Liver (tissue), 9 donors: ENCODE data around the gene SAFB. TPM values are rescaled to one million over a fixed set of nuclear protein-coding genes. Genes with fewer than 3 reads are reported as not detected.

Experiments
- DNase-seq: peaks from one replicate; pipeline ENCODE4 v3.0.0-alpha.2; 2017; ENCODE audit warnings: low spot score
- H3K27ac ChIP-seq, 2 donors: one replicate each; pipeline ENCODE4 v1.7.0; 2013; ENCODE audit warnings: inconsistent platforms in 2 of 2, low read length in 2 of 2, control low read depth in 1 of 2, low read depth in 1 of 2, mild to moderate bottlenecking in 1 of 2
- H3K27me3 ChIP-seq, 4 donors: one replicate each; pipeline versions ENCODE4 v1.6.1 to v1.7.0; 2013; ENCODE audit warnings: low read length in 3 of 4, inconsistent platforms in 1 of 4, mild to moderate bottlenecking in 1 of 4, moderate library complexity in 1 of 4; ENCODE audit not compliant: control insufficient read depth in 4 of 4, insufficient read depth in 4 of 4
- H3K36me3 ChIP-seq, 4 donors: one replicate each; pipeline versions ENCODE4 v1.6.1 to v1.7.0; 2013; ENCODE audit warnings: low read length in 3 of 4, mild to moderate bottlenecking in 3 of 4, low read depth in 1 of 4, moderate library complexity in 1 of 4; ENCODE audit not compliant: control insufficient read depth in 4 of 4, insufficient read depth in 3 of 4
- H3K4me1 ChIP-seq, 4 donors: one replicate each; pipeline versions ENCODE4 v1.6.1 to v1.7.0; 2013; ENCODE audit warnings: low read length in 3 of 4, mild to moderate bottlenecking in 3 of 4, moderate library complexity in 1 of 4; ENCODE audit not compliant: control insufficient read depth in 4 of 4, insufficient read depth in 4 of 4
- H3K4me3 ChIP-seq, 3 donors: one replicate each; pipeline versions ENCODE4 v1.6.1 to v1.7.0; 2013; ENCODE audit warnings: low read length in 3 of 3, control low read depth in 1 of 3, low read depth in 1 of 3, mild to moderate bottlenecking in 1 of 3
- H3K9ac ChIP-seq, 2 donors: one replicate each; pipeline ENCODE4 v1.7.0; 2013; ENCODE audit warnings: low read length in 2 of 2, mild to moderate bottlenecking in 2 of 2, moderate library complexity in 2 of 2, control low read depth in 1 of 2, low read depth in 1 of 2
- H3K9me3 ChIP-seq, 4 donors: one replicate each; pipeline versions ENCODE4 v1.6.1 to v1.7.0; 2013; ENCODE audit warnings: low read length in 3 of 4; ENCODE audit not compliant: control insufficient read depth in 4 of 4
- EGR1 ChIP-seq, 2 donors: IDR thresholded peaks; 2 replicates each; pipeline ENCODE4 v1.6.1; 2016 to 2018; ENCODE audit warnings: antibody characterized with exemption in 2 of 2, low read depth in 2 of 2
- FOXA1 ChIP-seq: IDR thresholded peaks from 2 replicates; pipeline ENCODE4 v1.6.1; 2016; ENCODE audit warnings: antibody characterized with exemption
- FOXA2 ChIP-seq: IDR thresholded peaks from 2 replicates; pipeline ENCODE4 v1.6.1; 2016; ENCODE audit warnings: antibody characterized with exemption
- GABPA ChIP-seq, 2 donors: IDR thresholded peaks in 1 of 2; conservative IDR thresholded peaks in 1 of 2; 2 replicates each; pipeline ENCODE4 v1.6.1; 2016; ENCODE audit warnings: antibody characterized with exemption in 2 of 2, mild to moderate bottlenecking in 1 of 2, moderate library complexity in 1 of 2
- HNF4A ChIP-seq, 2 donors: conservative IDR thresholded peaks; 2 replicates each; pipeline ENCODE4 v1.6.1; 2016; ENCODE audit warnings: antibody characterized with exemption in 2 of 2, mild to moderate bottlenecking in 2 of 2
- HNF4G ChIP-seq: IDR thresholded peaks from 2 replicates; pipeline ENCODE4 v1.6.1; 2016; ENCODE audit warnings: antibody characterized with exemption
- JUND ChIP-seq, 2 donors: IDR thresholded peaks; 2 replicates each; pipeline ENCODE4 v1.6.1; 2016; ENCODE audit warnings: antibody characterized with exemption in 2 of 2
- NR2F2 ChIP-seq: IDR thresholded peaks from 2 replicates; pipeline ENCODE4 v1.6.1; 2016; ENCODE audit warnings: antibody characterized with exemption
- RAD21 ChIP-seq, 2 donors: IDR thresholded peaks; 2 replicates each; pipeline ENCODE4 v1.6.1; 2016; ENCODE audit warnings: antibody characterized with exemption in 2 of 2, mild to moderate bottlenecking in 2 of 2
- RXRA ChIP-seq, 2 donors: IDR thresholded peaks; 2 replicates each; pipeline ENCODE4 v1.6.1; 2017 to 2018; ENCODE audit warnings: antibody characterized with exemption in 2 of 2, mild to moderate bottlenecking in 1 of 2
- SP1 ChIP-seq: IDR thresholded peaks from 2 replicates; pipeline ENCODE4 v1.6.1; 2018; ENCODE audit warnings: antibody characterized with exemption, mild to moderate bottlenecking
- TAF1 ChIP-seq: conservative IDR thresholded peaks from 2 replicates; pipeline ENCODE4 v1.6.1; 2016; ENCODE audit warnings: antibody characterized with exemption, mild to moderate bottlenecking
- YY1 ChIP-seq: IDR thresholded peaks from 2 replicates; pipeline ENCODE4 v1.6.1; 2016; ENCODE audit warnings: antibody characterized with exemption, mild to moderate bottlenecking
- WGBS: extraction: QIAGEN DNeasy Blood & Tissue Kit; methylation state at CpG from one replicate; pipeline ENCODE4 v1.1.7; 2013; 5-methylcytosine and 5-hydroxymethylcytosine counted together
- polyA plus RNA-seq, 2 donors: library from polyadenylated mRNA; stranded (reverse) in 1 of 2; unstranded in 1 of 2; fragments of 200-250 nt in 1 of 2; fragments of >200 nt in 1 of 2; fragmentation: Nextera tagmentation in 1 of 2; extraction: Ambion mirVana in 1 of 2; gene quantifications; one replicate each; pipeline versions ENCODE4 v1.2.1 to v1.2.3, GENCODE V29; 2013 to 2015
- total RNA-seq, 2 donors: library from RNA; depleted of rRNA; stranded (reverse); fragments of >200 nt; gene quantifications; one replicate each; pipeline ENCODE4 v1.2.3, GENCODE V29; 2014
- TF ChIP-seq, protein P1 (sequence below): fragments of 150-350 bp; IDR thresholded peaks from 2 replicates; pipeline ENCODE4 v1.5.1; 2017; ENCODE audit warnings: improper control_type of control experiment, low read depth, low read length; ENCODE audit not compliant: missing input control
- TF ChIP-seq, protein P2 (sequence below): IDR thresholded peaks from 2 replicates; pipeline ENCODE4 v1.6.1; 2016; ENCODE audit warnings: antibody characterized with exemption, mild to moderate bottlenecking
- TF ChIP-seq, protein P3 (sequence below): IDR thresholded peaks from 2 replicates; pipeline ENCODE4 v1.6.1; 2016; ENCODE audit warnings: antibody characterized with exemption
- TF ChIP-seq, protein P4 (sequence below): IDR thresholded peaks from 2 replicates; pipeline ENCODE4 v1.6.1; 2016; ENCODE audit warnings: antibody characterized with exemption
- donor health status: healthy.
- donor health status: healthy.
- donor health status: healthy.
- donor health status: healthy.
- donor health status: healthy.

SAFB gene
- total and polyA plus RNA-seq, 4 donors, result 16.5 to 65.0 (median 38.5) TPM

DNA sequence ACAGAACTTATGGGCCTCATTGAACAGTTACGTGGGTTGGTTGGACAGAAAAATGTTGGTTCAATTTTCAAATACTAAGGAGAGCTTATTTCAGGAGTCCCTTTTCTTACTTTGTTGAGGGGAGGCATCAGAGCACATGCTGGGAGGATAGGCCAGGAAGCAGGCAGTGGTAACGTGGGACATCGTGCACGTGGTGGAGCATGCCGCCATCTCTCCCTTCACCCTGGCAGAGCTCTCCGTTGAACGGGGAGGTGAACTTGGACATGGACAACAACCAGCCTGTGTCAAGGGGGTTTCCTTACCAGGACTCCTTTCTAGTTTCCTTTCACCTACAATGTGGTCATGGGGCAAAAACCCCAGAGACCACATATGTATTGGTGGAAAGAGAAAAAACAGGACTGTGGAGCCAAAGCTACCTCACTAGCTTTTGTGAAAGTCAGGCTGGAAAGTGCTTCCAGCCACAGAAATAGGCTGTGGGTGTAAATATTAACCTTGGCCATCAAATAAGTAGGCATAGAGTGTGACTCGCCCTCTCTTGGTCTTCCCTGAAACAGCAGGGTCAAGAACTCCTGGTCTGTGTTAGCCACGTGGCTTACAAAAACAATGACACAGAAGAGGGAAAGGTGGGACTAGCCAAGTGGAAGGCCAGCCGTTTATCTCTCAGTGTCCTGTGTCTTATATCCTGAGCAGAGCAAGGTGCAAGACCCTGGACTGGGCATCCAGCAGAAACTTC is 43.1 kb downstream of the SAFB start:
- H3K9me3 ChIP-seq, result no peaks in the 10 kb centered on the region
- no peak overlapping the region for H3K4me3 ChIP-seq
- WGBS, result 61% methylated on average over 10 of the region's 10 CpGs
- H3K27me3 ChIP-seq, result no peaks in the 10 kb centered on the region
- H3K4me1 ChIP-seq, result peaks cover 2 to 21% (median 13%) of the 10 kb centered on the region in 4 donors
- H3K36me3 ChIP-seq, result peaks cover 31 to 83% (median 56%) of the 10 kb centered on the region in 4 donors
- peak overlapping the region; percentile 62 to 84 for H3K27ac ChIP-seq
- no peak overlapping the region for H3K9ac ChIP-seq
- TF ChIP-seq TAF1 (no peak), RAD21 (IDR thresholded peaks at IDR 0.05) (peak; percentile 73 to 78), EGR1 (IDR thresholded peaks at IDR 0.05; ENCODE audit: low read depth in 2 of 2) (no peak), NR2F2 (no peak), JUND (IDR thresholded peaks at IDR 0.05) (peak; percentile 19 to 24), FOXA2 (peak; percentile 64), FOXA1 (no peak), HNF4A (conservative IDR thresholded peaks at IDR 0.05) (peak; percentile 64 to 65), HNF4G (peak; percentile 13), YY1 (peak; percentile 54), SP1 (peak; percentile 68), RXRA (IDR thresholded peaks at IDR 0.05) (peak; percentile 84 to 86), GABPA (IDR thresholded peaks at IDR 0.05 in 1 of 2, conservative IDR thresholded peaks at IDR 0.05 in 1 of 2) (peak in 1 of 2 donors; percentile 13)
- TF ChIP-seq, protein P1, sequence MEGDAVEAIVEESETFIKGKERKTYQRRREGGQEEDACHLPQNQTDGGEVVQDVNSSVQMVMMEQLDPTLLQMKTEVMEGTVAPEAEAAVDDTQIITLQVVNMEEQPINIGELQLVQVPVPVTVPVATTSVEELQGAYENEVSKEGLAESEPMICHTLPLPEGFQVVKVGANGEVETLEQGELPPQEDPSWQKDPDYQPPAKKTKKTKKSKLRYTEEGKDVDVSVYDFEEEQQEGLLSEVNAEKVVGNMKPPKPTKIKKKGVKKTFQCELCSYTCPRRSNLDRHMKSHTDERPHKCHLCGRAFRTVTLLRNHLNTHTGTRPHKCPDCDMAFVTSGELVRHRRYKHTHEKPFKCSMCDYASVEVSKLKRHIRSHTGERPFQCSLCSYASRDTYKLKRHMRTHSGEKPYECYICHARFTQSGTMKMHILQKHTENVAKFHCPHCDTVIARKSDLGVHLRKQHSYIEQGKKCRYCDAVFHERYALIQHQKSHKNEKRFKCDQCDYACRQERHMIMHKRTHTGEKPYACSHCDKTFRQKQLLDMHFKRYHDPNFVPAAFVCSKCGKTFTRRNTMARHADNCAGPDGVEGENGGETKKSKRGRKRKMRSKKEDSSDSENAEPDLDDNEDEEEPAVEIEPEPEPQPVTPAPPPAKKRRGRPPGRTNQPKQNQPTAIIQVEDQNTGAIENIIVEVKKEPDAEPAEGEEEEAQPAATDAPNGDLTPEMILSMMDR, result peak; percentile 50
- TF ChIP-seq, protein P2, sequence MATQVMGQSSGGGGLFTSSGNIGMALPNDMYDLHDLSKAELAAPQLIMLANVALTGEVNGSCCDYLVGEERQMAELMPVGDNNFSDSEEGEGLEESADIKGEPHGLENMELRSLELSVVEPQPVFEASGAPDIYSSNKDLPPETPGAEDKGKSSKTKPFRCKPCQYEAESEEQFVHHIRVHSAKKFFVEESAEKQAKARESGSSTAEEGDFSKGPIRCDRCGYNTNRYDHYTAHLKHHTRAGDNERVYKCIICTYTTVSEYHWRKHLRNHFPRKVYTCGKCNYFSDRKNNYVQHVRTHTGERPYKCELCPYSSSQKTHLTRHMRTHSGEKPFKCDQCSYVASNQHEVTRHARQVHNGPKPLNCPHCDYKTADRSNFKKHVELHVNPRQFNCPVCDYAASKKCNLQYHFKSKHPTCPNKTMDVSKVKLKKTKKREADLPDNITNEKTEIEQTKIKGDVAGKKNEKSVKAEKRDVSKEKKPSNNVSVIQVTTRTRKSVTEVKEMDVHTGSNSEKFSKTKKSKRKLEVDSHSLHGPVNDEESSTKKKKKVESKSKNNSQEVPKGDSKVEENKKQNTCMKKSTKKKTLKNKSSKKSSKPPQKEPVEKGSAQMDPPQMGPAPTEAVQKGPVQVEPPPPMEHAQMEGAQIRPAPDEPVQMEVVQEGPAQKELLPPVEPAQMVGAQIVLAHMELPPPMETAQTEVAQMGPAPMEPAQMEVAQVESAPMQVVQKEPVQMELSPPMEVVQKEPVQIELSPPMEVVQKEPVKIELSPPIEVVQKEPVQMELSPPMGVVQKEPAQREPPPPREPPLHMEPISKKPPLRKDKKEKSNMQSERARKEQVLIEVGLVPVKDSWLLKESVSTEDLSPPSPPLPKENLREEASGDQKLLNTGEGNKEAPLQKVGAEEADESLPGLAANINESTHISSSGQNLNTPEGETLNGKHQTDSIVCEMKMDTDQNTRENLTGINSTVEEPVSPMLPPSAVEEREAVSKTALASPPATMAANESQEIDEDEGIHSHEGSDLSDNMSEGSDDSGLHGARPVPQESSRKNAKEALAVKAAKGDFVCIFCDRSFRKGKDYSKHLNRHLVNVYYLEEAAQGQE, result peak; percentile 36
- TF ChIP-seq, protein P3, sequence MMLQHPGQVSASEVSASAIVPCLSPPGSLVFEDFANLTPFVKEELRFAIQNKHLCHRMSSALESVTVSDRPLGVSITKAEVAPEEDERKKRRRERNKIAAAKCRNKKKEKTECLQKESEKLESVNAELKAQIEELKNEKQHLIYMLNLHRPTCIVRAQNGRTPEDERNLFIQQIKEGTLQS, result no peak
- TF ChIP-seq, protein P4, sequence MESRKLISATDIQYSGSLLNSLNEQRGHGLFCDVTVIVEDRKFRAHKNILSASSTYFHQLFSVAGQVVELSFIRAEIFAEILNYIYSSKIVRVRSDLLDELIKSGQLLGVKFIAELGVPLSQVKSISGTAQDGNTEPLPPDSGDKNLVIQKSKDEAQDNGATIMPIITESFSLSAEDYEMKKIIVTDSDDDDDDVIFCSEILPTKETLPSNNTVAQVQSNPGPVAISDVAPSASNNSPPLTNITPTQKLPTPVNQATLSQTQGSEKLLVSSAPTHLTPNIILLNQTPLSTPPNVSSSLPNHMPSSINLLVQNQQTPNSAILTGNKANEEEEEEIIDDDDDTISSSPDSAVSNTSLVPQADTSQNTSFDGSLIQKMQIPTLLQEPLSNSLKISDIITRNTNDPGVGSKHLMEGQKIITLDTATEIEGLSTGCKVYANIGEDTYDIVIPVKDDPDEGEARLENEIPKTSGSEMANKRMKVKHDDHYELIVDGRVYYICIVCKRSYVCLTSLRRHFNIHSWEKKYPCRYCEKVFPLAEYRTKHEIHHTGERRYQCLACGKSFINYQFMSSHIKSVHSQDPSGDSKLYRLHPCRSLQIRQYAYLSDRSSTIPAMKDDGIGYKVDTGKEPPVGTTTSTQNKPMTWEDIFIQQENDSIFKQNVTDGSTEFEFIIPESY, result no peak
- no peak for DNase-seq
